Natural killer cell (primary cell): Measurements from ENCODE around the gene FRMD4A. TPM values are rescaled to one million over a fixed set of nuclear protein-coding genes. Genes with fewer than 3 reads are reported as not detected.

ENCODE experiments used
- ATAC-seq, 3 donors: fragments of 150-1000 bp in 2 of 3; fragments of 200-7000 bp in 1 of 3; cut with Tn5 transposase; 1 replicate in 1 of 3; 2 replicates in 2 of 3; pipeline ENCODE4 v1.10.0; 2021; ENCODE audit warnings: mild to moderate bottlenecking in 2 of 3, moderate library complexity in 2 of 3
- DNase-seq, 2 donors: peaks; one replicate each; pipeline versions ENCODE4 v3.0.0 to v3.0.0-alpha.2; 2013 to 2021; ENCODE audit warnings: mixed read lengths in 1 of 2
- H3K27ac ChIP-seq: one replicate; pipeline ENCODE4 v1.5.1; 2013; ENCODE audit warnings: mild to moderate bottlenecking, low read length
- H3K27me3 ChIP-seq: one replicate; pipeline ENCODE4 v1.6.1; 2013; ENCODE audit warnings: low read length; ENCODE audit not compliant: control insufficient read depth, insufficient read depth
- H3K36me3 ChIP-seq: one replicate; pipeline ENCODE4 v1.6.1; 2013; ENCODE audit warnings: low read length; ENCODE audit not compliant: control insufficient read depth, insufficient read depth
- H3K4me1 ChIP-seq: one replicate; pipeline ENCODE4 v1.6.1; 2013; ENCODE audit warnings: low read length; ENCODE audit not compliant: control insufficient read depth, insufficient read depth
- H3K4me3 ChIP-seq: one replicate; pipeline ENCODE4 v1.5.1; 2013; ENCODE audit warnings: low read length
- H3K9me3 ChIP-seq: one replicate; pipeline ENCODE4 v1.6.1; 2013; ENCODE audit warnings: low read length; ENCODE audit not compliant: control insufficient read depth, insufficient read depth
- H3K27ac Mint-ChIP-seq, 2 donors: one replicate each; pipeline ENCODE4 v1.8.0; 2022; ENCODE audit warnings: mild to moderate bottlenecking in 2 of 2, mixed read lengths in 2 of 2, moderate library complexity in 1 of 2
- H3K27me3 Mint-ChIP-seq, 2 donors: one replicate each; pipeline ENCODE4 v1.8.0; 2022; ENCODE audit warnings: low read depth in 2 of 2, mixed read lengths in 2 of 2
- H3K36me3 Mint-ChIP-seq: one replicate; pipeline ENCODE4 v1.8.0; 2022; ENCODE audit warnings: mixed read lengths
- H3K4me1 Mint-ChIP-seq, 2 donors: one replicate each; pipeline ENCODE4 v1.8.0; 2022; ENCODE audit warnings: mixed read lengths in 2 of 2
- H3K4me3 Mint-ChIP-seq: one replicate; pipeline ENCODE4 v1.8.0; 2022; ENCODE audit warnings: mild to moderate bottlenecking, moderate library complexity, mixed read lengths
- H3K9me3 Mint-ChIP-seq, 2 donors: one replicate each; pipeline ENCODE4 v1.8.0; 2022; ENCODE audit warnings: mixed read lengths in 2 of 2
- CTCF ChIP-seq: fragments of 200-600 bp; IDR thresholded peaks from one replicate; pipeline ENCODE4 v1.8.0; 2022; ENCODE audit warnings: antibody characterized with exemption
- WGBS: methylation state at CpG from one replicate; pipeline ENCODE4 v1.1.7; 2013; ENCODE audit warnings: missing lambda C conversion rate; ENCODE audit not compliant: insufficient coverage; 5-methylcytosine and 5-hydroxymethylcytosine counted together
- intact Hi-C: fragments of 100-400 bp; cut with micrococcal nuclease; formaldehyde crosslinking; loops from one replicate; pipeline ENCODE4 v1.14.2; 2022
- total RNA-seq, 4 donors: library from RNA; stranded (reverse); fragments of 120-200 nt in 1 of 4; gene quantifications; one replicate each; pipeline versions ENCODE4 v1.2.3 to v1.2.4, GENCODE V29; 2013 to 2022

FRMD4A gene
- total RNA-seq, 3 donors from 2014 or later (not counting 1 experiment from before 2014, with no cell fraction given) = 0.36 to 0.38 TPM; not detected in 1

GRCh38 chr10:13632440-13632839, 698.3 kb downstream of the FRMD4A start:
- peaks cover 13% of the 10 kb centered on the region for H3K36me3 Mint-ChIP-seq
- TF ChIP-seq CTCF = no peak
- H3K4me3 Mint-ChIP-seq = no peak overlapping the region
- H3K9me3 Mint-ChIP-seq = no peaks in the 10 kb centered on the region
- ATAC-seq (no peak), DNase-seq (no peak)
- no peaks in the 10 kb centered on the region for H3K27me3 Mint-ChIP-seq
- Histone ChIP-seq H3K4me1 (no peaks in the 10 kb centered on the region), H3K36me3 (peaks cover 20% of the 10 kb centered on the region), H3K4me3 (no peak overlapping the region), H3K27me3 (no peaks in the 10 kb centered on the region), H3K27ac (no peak overlapping the region), H3K9me3 (no peaks in the 10 kb centered on the region)
- peaks cover 0 to 10% of the 10 kb centered on the region in 2 donors for H3K4me1 Mint-ChIP-seq
- no peak overlapping the region for H3K27ac Mint-ChIP-seq
- intact Hi-C loops = no loop called here
- no CpG with 5 or more reads among the region's 3 CpGs for WGBS

GRCh38 chr10:13631594-13631993, 699.1 kb downstream of the FRMD4A start:
- Mint-ChIP-seq H3K4me1 (peaks cover 0 to 10% of the 10 kb centered on the region in 2 donors), H3K9me3 (no peaks in the 10 kb centered on the region), H3K36me3 (peaks cover 13% of the 10 kb centered on the region), H3K27me3 (no peaks in the 10 kb centered on the region), H3K27ac (no peak overlapping the region), H3K4me3 (no peak overlapping the region)
- Histone ChIP-seq H3K4me1 (no peaks in the 10 kb centered on the region), H3K9me3 (no peaks in the 10 kb centered on the region), H3K36me3 (peaks cover 20% of the 10 kb centered on the region), H3K4me3 (no peak overlapping the region), H3K27me3 (no peaks in the 10 kb centered on the region), H3K27ac (no peak overlapping the region)
- no peak for DNase-seq
- TF ChIP-seq CTCF = no peak
- no peak for ATAC-seq
- WGBS = 93% methylated on average over 6 of the region's 6 CpGs
- intact Hi-C loops = no loop called here

- peaks cover 13% of the 10 kb centered on the region for H3K36me3 Mint-ChIP-seq
- ATAC-seq (no peak), DNase-seq (no peak)
- intact Hi-C loops = no loop called here
- no peaks in the 10 kb centered on the region for H3K27me3 Mint-ChIP-seq
- Histone ChIP-seq H3K27ac (no peak overlapping the region), H3K4me1 (no peaks in the 10 kb centered on the region), H3K27me3 (no peaks in the 10 kb centered on the region), H3K36me3 (peaks cover 20% of the 10 kb centered on the region), H3K4me3 (no peak overlapping the region), H3K9me3 (no peaks in the 10 kb centered on the region)
- H3K4me1 Mint-ChIP-seq = peaks cover 0 to 10% of the 10 kb centered on the region in 2 donors
- no peaks in the 10 kb centered on the region for H3K9me3 Mint-ChIP-seq
- no peak for TF ChIP-seq CTCF
- no peak overlapping the region for H3K27ac Mint-ChIP-seq
- H3K4me3 Mint-ChIP-seq = no peak overlapping the region
Measured at GRCh38 chr10:13630231-13630630, 700.5 kb downstream of the FRMD4A start.

GRCh38 chr10:13629116-13629515, 701.6 kb downstream of the FRMD4A start:
- Histone ChIP-seq H3K4me1 (no peaks in the 10 kb centered on the region), H3K27ac (no peak overlapping the region), H3K36me3 (peaks cover 20% of the 10 kb centered on the region), H3K27me3 (no peaks in the 10 kb centered on the region), H3K9me3 (no peaks in the 10 kb centered on the region), H3K4me3 (no peak overlapping the region)
- DNase-seq (no peak), ATAC-seq (no peak)
- H3K27me3 Mint-ChIP-seq = no peaks in the 10 kb centered on the region
- peaks cover 0 to 7% of the 10 kb centered on the region in 2 donors for H3K4me1 Mint-ChIP-seq
- H3K27ac Mint-ChIP-seq = no peak overlapping the region
- WGBS = 95% methylated on average over 2 of the region's 2 CpGs
- no peak overlapping the region for H3K4me3 Mint-ChIP-seq
- no peaks in the 10 kb centered on the region for H3K9me3 Mint-ChIP-seq
- TF ChIP-seq CTCF = no peak
- peaks cover 9% of the 10 kb centered on the region for H3K36me3 Mint-ChIP-seq
- intact Hi-C loops = no loop called here
